HepG2 (cell line): Measurements from ENCODE around the gene SETD5. TPM values are rescaled to one million over a fixed set of nuclear protein-coding genes. Genes with fewer than 3 reads are reported as not detected.

Experiments used
- ARNTL ChIP-seq: sonication (generic); formaldehyde crosslinking; IDR thresholded peaks from 2 replicates; pipeline ENCODE4 v1.4.0; 2020; ENCODE audit warnings: mild to moderate bottlenecking, missing genetic modification reagents
- ASH2L ChIP-seq: fragments of 300-600, 200-600 bp; sonication (generic); IDR thresholded peaks from 2 replicates; pipeline ENCODE4 v1.7.0; 2017; ENCODE audit warnings: low read depth, mild to moderate bottlenecking, moderate library complexity, mixed read lengths, low read length; ENCODE audit not compliant: insufficient read length
- CBX1 ChIP-seq: IDR thresholded peaks from one replicate; pipeline ENCODE4 v1.6.1; 2016; ENCODE audit warnings: antibody characterized with exemption, low read depth
- CHCHD3 ChIP-seq: sonication (generic); formaldehyde crosslinking; IDR thresholded peaks from 2 replicates; pipeline ENCODE4 v1.8.0; 2022; ENCODE audit warnings: mild to moderate bottlenecking, missing genetic modification reagents, moderate library complexity
- ERF ChIP-seq: IDR thresholded peaks from 2 replicates; pipeline ENCODE4 v1.6.1; 2018; ENCODE audit warnings: missing biosample characterization, missing genetic modification reagents
- FOXA3 ChIP-seq: IDR thresholded peaks from 2 replicates; pipeline ENCODE4 v1.6.1; 2016; ENCODE audit warnings: missing genetic modification reagents, missing compliant biosample characterization
- HNRNPH1 ChIP-seq: fragments of 200-400 bp; formaldehyde crosslinking; optimal IDR thresholded peaks from 2 replicates; pipeline ENCODE3; 2017; ENCODE audit warnings: mild to moderate bottlenecking, low read depth, low read length
- HOXA9 ChIP-seq: sonication (generic); formaldehyde crosslinking; IDR thresholded peaks from 2 replicates; pipeline ENCODE4 v1.8.1; 2022; ENCODE audit warnings: missing genetic modification reagents, mild to moderate bottlenecking, moderate library complexity, borderline replicate concordance
- KDM5B ChIP-seq: sonication (generic); formaldehyde crosslinking; IDR thresholded peaks from 2 replicates; pipeline ENCODE4 v1.4.0; 2020; ENCODE audit warnings: missing genetic modification reagents, mild to moderate bottlenecking, borderline replicate concordance
- MAZ ChIP-seq, 2 experiments: sonication (generic) in 1 of 2; formaldehyde crosslinking in 1 of 2; IDR thresholded peaks; 2 replicates each; pipeline versions ENCODE4 v1.5.0 to v1.6.1; 2012 to 2020; ENCODE audit warnings: low read depth in 2 of 2, mild to moderate bottlenecking in 2 of 2, borderline replicate concordance in 1 of 2, improper control_type of control experiment in 1 of 2, low read length in 1 of 2, missing genetic modification reagents in 1 of 2, moderate library complexity in 1 of 2
- MIXL1 ChIP-seq: IDR thresholded peaks from 2 replicates; pipeline ENCODE4 v1.6.1; 2016
- RCOR2 ChIP-seq: IDR thresholded peaks from 2 replicates; pipeline ENCODE4 v1.6.1; 2016; ENCODE audit warnings: missing biosample characterization, missing genetic modification reagents
- REPIN1 ChIP-seq: sonication (generic); formaldehyde crosslinking; IDR thresholded peaks from 2 replicates; pipeline ENCODE4 v1.8.0; 2022; ENCODE audit warnings: missing genetic modification reagents, low read depth, mild to moderate bottlenecking, borderline replicate concordance
- STAG1 ChIP-seq: sonication (generic); formaldehyde crosslinking; IDR thresholded peaks from 2 replicates; pipeline ENCODE4 v1.4.0; 2020; ENCODE audit warnings: missing genetic modification reagents
- TBX2 ChIP-seq: sonication (generic); formaldehyde crosslinking; IDR thresholded peaks from 2 replicates; pipeline ENCODE4 v1.5.0; 2020; ENCODE audit warnings: missing genetic modification reagents, mild to moderate bottlenecking, borderline replicate concordance
- ZMAT3 ChIP-seq: sonication (generic); formaldehyde crosslinking; conservative IDR thresholded peaks from 2 replicates; pipeline ENCODE4 v1.7.0; 2021; ENCODE audit warnings: missing genetic modification reagents
- ZNF589 ChIP-seq: sonication (generic); formaldehyde crosslinking; conservative IDR thresholded peaks from 2 replicates; pipeline ENCODE4 v1.8.0; 2022; ENCODE audit warnings: mild to moderate bottlenecking, moderate library complexity, missing genetic modification reagents
- ZNF598 ChIP-seq: sonication (generic); formaldehyde crosslinking; IDR thresholded peaks from 2 replicates; pipeline ENCODE4 v1.5.1; 2020; ENCODE audit warnings: mild to moderate bottlenecking, missing genetic modification reagents, borderline replicate concordance
- ZNF660 ChIP-seq: sonication (generic); formaldehyde crosslinking; IDR thresholded peaks from 2 replicates; pipeline ENCODE4 v1.5.1; 2020; ENCODE audit warnings: mild to moderate bottlenecking, low read depth, missing genetic modification reagents, borderline replicate concordance
- ZNF737 ChIP-seq: sonication (generic); formaldehyde crosslinking; IDR thresholded peaks from 2 replicates; pipeline ENCODE4 v1.5.0; 2020; ENCODE audit warnings: missing genetic modification reagents, mild to moderate bottlenecking, borderline replicate concordance
- ZNF766 ChIP-seq: sonication (generic); formaldehyde crosslinking; IDR thresholded peaks from 2 replicates; pipeline ENCODE4 v1.5.0; 2020; ENCODE audit warnings: missing genetic modification reagents, borderline replicate concordance
- polyA plus RNA-seq, 8 experiments: library from polyadenylated mRNA; depleted of rRNA in 3 of 8; stranded (reverse) in 7 of 8; unstranded in 1 of 8; fragments of >200 nt; fragmentation: Illumina TruSeq in 4 of 8; extraction: Trizol in 4 of 8; gene quantifications; 2 replicates each; pipeline versions ENCODE4 v1.2.1 to v1.2.3, GENCODE V29; 2011 to 2016; ENCODE audit warnings: low read depth in 4 of 8, missing spikeins in 1 of 8, mixed read lengths in 1 of 8; ENCODE audit not compliant: insufficient read depth in 1 of 8
- total RNA-seq, 5 experiments: library from RNA; depleted of rRNA; stranded (reverse); fragments of >200 nt; fragmentation: Illumina TruSeq; extraction: Trizol; gene quantifications; 2 replicates each; pipeline ENCODE4 v1.2.3, GENCODE V29; 2016; ENCODE audit warnings: low read depth in 1 of 5
- TF ChIP-seq, protein P1 (sequence below): sonication (generic); formaldehyde crosslinking; IDR thresholded peaks from 2 replicates; pipeline ENCODE4 v1.9.0; 2021; ENCODE audit warnings: missing genetic modification reagents, borderline replicate concordance
- TF ChIP-seq, protein P2 (sequence below): sonication (generic); formaldehyde crosslinking; IDR thresholded peaks from 2 replicates; pipeline ENCODE4 v1.4.0; 2020; ENCODE audit warnings: missing genetic modification reagents; ENCODE audit errors: not compliant biosample characterization
- TF ChIP-seq, protein P3 (sequence below): fragments of 450-650 bp; IDR thresholded peaks from 2 replicates; pipeline ENCODE4 v1.6.1; 2016

The SETD5 gene
- total and polyA plus RNA-seq, 2 of the 13 experiments (the other 11 are each of a cell fraction or from before 2014, with no cell fraction given) = 46.8 to 95.8 TPM

DNA sequence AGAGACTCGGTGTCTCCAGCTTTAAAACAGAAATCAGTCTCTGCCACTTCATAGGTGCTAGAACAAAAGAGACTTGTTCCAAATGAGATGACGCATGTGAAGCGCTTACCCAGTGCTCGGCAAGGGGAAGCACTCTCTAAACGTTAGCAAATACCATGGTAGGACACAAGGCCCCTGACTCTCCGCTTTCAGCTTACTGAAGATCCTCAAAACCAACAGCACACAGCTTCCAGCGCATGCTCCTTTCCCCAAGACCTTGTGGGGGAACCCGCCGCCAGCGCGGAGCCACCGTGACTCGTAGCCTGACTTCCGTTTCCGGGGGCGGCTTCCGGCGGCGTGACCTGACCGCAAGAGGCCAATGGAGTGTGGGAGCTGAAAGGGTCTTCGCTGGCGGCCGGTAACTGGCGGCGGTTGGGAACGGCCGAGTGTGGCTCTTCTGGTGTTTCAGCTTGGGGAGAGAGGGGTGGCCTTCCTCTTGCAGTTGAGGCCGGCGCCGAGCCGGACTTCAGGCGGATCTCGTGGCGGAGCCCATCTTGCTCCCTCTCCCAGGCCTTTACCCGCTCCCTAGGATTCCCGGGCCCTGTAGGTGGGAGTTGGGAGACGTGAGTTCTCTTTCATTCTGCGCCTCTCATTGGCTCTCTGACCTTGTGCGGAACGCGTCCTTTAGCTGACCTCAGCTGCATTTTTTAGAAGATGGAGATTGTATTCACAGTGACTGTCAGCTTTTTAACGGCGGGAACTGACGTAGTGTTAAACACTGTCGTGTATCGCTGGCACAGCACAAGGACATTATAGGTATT is 34.5 kb upstream of the SETD5 start, which contains the start of gene THUMPD3 (continued):
- TF ChIP-seq ASH2L = peak; percentile 92
- TF ChIP-seq FOXA3 (CRISPR knock-in tag) = peak; percentile 73
- TF ChIP-seq MAZ (IDR thresholded peaks at IDR 0.05; ENCODE audit: borderline replicate concordance, low read depth, low read length) = peak; percentile 89
- peak; percentile 67 for TF ChIP-seq MAZ (CRISPR knock-in tag; IDR thresholded peaks at IDR 0.05; ENCODE audit: low read depth)
- no peak for TF ChIP-seq HNRNPH1
- TF ChIP-seq, protein P1, sequence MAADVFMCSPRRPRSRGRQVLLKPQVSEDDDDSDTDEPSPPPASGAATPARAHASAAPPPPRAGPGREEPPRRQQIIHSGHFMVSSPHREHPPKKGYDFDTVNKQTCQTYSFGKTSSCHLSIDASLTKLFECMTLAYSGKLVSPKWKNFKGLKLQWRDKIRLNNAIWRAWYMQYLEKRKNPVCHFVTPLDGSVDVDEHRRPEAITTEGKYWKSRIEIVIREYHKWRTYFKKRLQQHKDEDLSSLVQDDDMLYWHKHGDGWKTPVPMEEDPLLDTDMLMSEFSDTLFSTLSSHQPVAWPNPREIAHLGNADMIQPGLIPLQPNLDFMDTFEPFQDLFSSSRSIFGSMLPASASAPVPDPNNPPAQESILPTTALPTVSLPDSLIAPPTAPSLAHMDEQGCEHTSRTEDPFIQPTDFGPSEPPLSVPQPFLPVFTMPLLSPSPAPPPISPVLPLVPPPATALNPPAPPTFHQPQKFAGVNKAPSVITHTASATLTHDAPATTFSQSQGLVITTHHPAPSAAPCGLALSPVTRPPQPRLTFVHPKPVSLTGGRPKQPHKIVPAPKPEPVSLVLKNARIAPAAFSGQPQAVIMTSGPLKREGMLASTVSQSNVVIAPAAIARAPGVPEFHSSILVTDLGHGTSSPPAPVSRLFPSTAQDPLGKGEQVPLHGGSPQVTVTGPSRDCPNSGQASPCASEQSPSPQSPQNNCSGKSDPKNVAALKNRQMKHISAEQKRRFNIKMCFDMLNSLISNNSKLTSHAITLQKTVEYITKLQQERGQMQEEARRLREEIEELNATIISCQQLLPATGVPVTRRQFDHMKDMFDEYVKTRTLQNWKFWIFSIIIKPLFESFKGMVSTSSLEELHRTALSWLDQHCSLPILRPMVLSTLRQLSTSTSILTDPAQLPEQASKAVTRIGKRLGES (CRISPR knock-in tag) = no peak
- TF ChIP-seq HOXA9 (CRISPR knock-in tag) = 0 out of 2 replicates have a peak, but pooled peaks have one; percentile 78
- peak; percentile 80; the same call in 1 of the 2 replicates for TF ChIP-seq ZNF598
- peak; percentile 46; the same call in 1 of the 2 replicates for TF ChIP-seq TBX2
- TF ChIP-seq, protein P2, sequence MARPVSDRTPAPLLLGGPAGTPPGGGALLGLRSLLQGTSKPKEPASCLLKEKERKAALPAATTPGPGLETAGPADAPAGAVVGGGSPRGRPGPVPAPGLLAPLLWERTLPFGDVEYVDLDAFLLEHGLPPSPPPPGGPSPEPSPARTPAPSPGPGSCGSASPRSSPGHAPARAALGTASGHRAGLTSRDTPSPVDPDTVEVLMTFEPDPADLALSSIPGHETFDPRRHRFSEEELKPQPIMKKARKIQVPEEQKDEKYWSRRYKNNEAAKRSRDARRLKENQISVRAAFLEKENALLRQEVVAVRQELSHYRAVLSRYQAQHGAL (CRISPR knock-in tag) = peak; percentile 67
- TF ChIP-seq ERF (CRISPR knock-in tag) = peak; percentile 89
- peak; percentile 64; the same call in 1 of the 2 replicates for TF ChIP-seq MIXL1 (CRISPR knock-in tag)
- TF ChIP-seq CBX1 = peak; percentile 83
- peak; percentile 93; the same call in 1 of the 2 replicates for TF ChIP-seq REPIN1 (CRISPR knock-in tag)
- TF ChIP-seq ZNF737 (CRISPR knock-in tag) = no peak
- TF ChIP-seq, protein P3, sequence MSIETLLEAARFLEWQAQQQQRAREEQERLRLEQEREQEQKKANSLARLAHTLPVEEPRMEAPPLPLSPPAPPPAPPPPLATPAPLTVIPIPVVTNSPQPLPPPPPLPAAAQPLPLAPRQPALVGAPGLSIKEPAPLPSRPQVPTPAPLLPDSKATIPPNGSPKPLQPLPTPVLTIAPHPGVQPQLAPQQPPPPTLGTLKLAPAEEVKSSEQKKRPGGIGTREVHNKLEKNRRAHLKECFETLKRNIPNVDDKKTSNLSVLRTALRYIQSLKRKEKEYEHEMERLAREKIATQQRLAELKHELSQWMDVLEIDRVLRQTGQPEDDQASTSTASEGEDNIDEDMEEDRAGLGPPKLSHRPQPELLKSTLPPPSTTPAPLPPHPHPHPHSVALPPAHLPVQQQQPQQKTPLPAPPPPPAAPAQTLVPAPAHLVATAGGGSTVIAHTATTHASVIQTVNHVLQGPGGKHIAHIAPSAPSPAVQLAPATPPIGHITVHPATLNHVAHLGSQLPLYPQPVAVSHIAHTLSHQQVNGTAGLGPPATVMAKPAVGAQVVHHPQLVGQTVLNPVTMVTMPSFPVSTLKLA = peak; percentile 60
- 0 out of 2 replicates have a peak, but pooled peaks have one; percentile 45 for TF ChIP-seq RCOR2
- peak; percentile 78; the same call in 1 of the 2 replicates for TF ChIP-seq ZNF766 (CRISPR knock-in tag)
- peak; percentile 83; the same call in 1 of the 2 replicates for TF ChIP-seq ZMAT3 (CRISPR knock-in tag)
- no peak for TF ChIP-seq STAG1
- no peak; the same call in 1 of the 2 replicates for TF ChIP-seq ARNTL (CRISPR knock-in tag)
- TF ChIP-seq CHCHD3 (CRISPR knock-in tag) = no peak; the same call in 1 of the 2 replicates
- peak; percentile 83; the same call in 1 of the 2 replicates for TF ChIP-seq KDM5B (CRISPR knock-in tag)
- TF ChIP-seq ZNF589 = peak; percentile 97
- TF ChIP-seq ZNF660 (CRISPR knock-in tag) = no peak
